ENCODE measurements around the gene SLC35D3.
"Not testable (repeated sequence)": the region's sequence is repeated elsewhere in the genome, so short reads cannot be mapped to it uniquely, and the experiment has no call there.

SLC35D3 gene

GRCh38 chr6:136923116-136923953, 1.2 kb downstream of the SLC35D3 start:
- DNase-seq (ENCODE audit: low read depth): no peak

GRCh38 chr6:136923954-136924673, 2.0 kb downstream of the SLC35D3 start:
- no peak for DNase-seq (ENCODE audit: low read depth)

GRCh38 chr6:136926383-136926782, 4.3 kb downstream of the SLC35D3 start:
- DNase-seq (ENCODE audit: low read depth): no peak

GRCh38 chr6:136927292-136927691, 5.2 kb downstream of the SLC35D3 start:
- peak; percentile 37 for DNase-seq (ENCODE audit: low read depth)

GRCh38 chr6:136930528-136930927, 8.4 kb downstream of the SLC35D3 start:
- DNase-seq (ENCODE audit: low read depth): no peak

- DNase-seq (ENCODE audit: low read depth): no peak
Observed at GRCh38 chr6:136932599-136932998, 10.5 kb downstream of the SLC35D3 start.

GRCh38 chr6:136945072-136945471, 23.0 kb downstream of the SLC35D3 start:
- DNase-seq (ENCODE audit: low read depth): no peak

GRCh38 chr6:136945711-136946121, 23.6 kb downstream of the SLC35D3 start:
- DNase-seq (ENCODE audit: low read depth): no peak

GRCh38 chr6:136947037-136947436, 24.9 kb downstream of the SLC35D3 start:
- DNase-seq (ENCODE audit: low read depth): no peak

- DNase-seq (ENCODE audit: low read depth): not testable (repeated sequence)
Observed at GRCh38 chr6:136949957-136950356, 27.9 kb downstream of the SLC35D3 start.

GRCh38 chr6:136950436-136951126, 28.5 kb downstream of the SLC35D3 start:
- peak; percentile 10 for DNase-seq (ENCODE audit: low read depth)

GRCh38 chr6:136952714-136953260, 30.7 kb downstream of the SLC35D3 start:
- DNase-seq (ENCODE audit: low read depth): no peak

GRCh38 chr6:136955123-136955522, 33.0 kb downstream of the SLC35D3 start:
- DNase-seq (ENCODE audit: low read depth): no peak

- no peak for DNase-seq (ENCODE audit: low read depth)
Observed at GRCh38 chr6:136956590-136957544, 34.8 kb downstream of the SLC35D3 start.

GRCh38 chr6:136958168-136958567, 36.1 kb downstream of the SLC35D3 start:
- DNase-seq (ENCODE audit: low read depth): no peak

GRCh38 chr6:136959471-136959891, 37.4 kb downstream of the SLC35D3 start:
- DNase-seq (ENCODE audit: low read depth): no peak

GRCh38 chr6:136959935-136960334, 37.8 kb downstream of the SLC35D3 start:
- DNase-seq (ENCODE audit: low read depth): not testable (repeated sequence)

GRCh38 chr6:136960781-136961180, 38.7 kb downstream of the SLC35D3 start:
- no peak for DNase-seq (ENCODE audit: low read depth)

- DNase-seq (ENCODE audit: low read depth): no peak
Observed at GRCh38 chr6:136961848-136962247, 39.7 kb downstream of the SLC35D3 start.

GRCh38 chr6:136962661-136963060, 40.6 kb downstream of the SLC35D3 start:
- no peak for DNase-seq (ENCODE audit: low read depth)

GRCh38 chr6:136963259-136963658, 41.2 kb downstream of the SLC35D3 start:
- DNase-seq (ENCODE audit: low read depth): no peak

All from ELR (cell line).